GM12872 (cell line): ENCODE measurements around the gene ASXL2.

ENCODE experiments used
- TF ChIP-seq, protein P1 (sequence below): IDR thresholded peaks from 3 replicates; pipeline ENCODE4 v1.5.1; 2011; ENCODE audit warnings: low read depth, mild to moderate bottlenecking, low read length, moderate library complexity; ENCODE audit not compliant: insufficient read depth

The ASXL2 gene

DNA sequence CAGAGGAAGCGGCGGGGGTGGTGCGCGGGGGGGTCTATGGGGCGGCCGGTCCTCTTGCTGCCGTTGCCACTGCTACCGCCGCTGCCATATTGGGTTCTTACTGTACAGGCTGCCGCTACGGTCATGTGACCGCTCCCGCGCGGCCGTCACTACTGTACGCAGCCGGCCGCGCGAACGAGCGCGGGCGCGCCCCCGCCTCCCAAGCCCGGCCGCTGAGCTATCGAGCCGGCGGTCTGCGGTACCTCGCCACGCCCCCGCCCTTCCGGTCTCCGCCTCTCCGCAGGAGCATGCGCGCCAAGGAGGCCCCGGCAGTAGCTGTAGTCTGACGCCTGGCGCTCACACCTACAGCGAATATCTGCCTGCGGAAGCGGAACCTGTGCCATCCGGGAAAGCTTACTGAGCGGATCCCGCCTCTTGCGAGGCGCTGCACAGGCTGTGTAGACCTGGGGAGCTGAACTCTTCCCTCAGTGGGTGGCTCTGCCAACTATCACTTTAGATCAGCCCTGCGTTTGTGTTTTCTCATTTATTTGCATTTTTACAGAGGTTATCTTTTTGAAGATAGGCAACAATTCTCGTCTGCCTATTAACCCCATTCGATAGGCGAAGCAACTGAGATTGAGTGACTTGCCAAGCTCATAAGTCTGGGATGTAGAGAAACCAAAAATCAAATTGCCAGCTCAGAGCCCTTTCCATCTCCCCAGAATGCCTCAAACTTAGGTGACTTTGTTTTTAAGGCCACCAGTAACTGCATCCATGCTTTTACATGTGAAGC, at the start of gene ASXL2:
TSS of gene ASXL2 (minus strand) at position 127 of the 772 bp plus-strand sequence. CDS start 265 bp downstream, outside the sequence.
- TF ChIP-seq, protein P1, sequence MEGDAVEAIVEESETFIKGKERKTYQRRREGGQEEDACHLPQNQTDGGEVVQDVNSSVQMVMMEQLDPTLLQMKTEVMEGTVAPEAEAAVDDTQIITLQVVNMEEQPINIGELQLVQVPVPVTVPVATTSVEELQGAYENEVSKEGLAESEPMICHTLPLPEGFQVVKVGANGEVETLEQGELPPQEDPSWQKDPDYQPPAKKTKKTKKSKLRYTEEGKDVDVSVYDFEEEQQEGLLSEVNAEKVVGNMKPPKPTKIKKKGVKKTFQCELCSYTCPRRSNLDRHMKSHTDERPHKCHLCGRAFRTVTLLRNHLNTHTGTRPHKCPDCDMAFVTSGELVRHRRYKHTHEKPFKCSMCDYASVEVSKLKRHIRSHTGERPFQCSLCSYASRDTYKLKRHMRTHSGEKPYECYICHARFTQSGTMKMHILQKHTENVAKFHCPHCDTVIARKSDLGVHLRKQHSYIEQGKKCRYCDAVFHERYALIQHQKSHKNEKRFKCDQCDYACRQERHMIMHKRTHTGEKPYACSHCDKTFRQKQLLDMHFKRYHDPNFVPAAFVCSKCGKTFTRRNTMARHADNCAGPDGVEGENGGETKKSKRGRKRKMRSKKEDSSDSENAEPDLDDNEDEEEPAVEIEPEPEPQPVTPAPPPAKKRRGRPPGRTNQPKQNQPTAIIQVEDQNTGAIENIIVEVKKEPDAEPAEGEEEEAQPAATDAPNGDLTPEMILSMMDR = no peak

DNA sequence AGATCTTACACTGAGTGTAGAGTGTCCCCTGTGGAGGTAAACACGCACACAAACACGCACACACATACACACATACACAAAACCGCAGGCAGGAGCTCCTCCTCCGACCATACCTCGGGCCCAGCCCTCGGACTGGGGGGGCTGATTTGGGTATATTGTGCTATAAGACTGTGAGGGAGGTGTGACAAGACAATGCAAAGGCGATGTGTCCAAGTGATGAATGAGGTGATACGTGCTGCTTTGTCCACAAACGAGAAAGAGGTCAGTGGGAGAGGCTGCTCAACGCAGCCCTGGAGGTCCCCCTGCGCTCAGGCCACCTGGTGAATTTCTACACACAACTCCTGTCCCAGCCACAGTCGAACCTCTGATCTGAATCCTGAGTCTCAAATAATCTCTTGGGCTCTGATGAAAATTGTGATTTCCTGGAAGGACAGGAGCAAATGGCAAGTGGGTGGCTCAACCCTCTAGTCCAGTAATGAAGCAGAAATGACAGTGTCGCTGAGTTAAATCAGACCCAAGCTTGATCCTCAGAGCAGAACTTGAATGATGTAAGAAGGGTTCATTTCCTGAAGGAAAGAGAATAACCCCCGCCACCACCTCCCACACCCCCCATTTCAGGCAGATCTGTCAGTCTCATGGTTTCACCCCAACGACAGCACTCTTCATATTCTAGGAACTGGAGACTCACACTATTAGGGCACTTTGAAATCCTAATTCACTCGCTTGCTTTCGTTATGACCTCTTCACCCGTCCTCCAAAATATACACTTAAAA, 48.9 kb upstream of the ASXL2 start:
- TF ChIP-seq, protein P1 = no peak

DNA sequence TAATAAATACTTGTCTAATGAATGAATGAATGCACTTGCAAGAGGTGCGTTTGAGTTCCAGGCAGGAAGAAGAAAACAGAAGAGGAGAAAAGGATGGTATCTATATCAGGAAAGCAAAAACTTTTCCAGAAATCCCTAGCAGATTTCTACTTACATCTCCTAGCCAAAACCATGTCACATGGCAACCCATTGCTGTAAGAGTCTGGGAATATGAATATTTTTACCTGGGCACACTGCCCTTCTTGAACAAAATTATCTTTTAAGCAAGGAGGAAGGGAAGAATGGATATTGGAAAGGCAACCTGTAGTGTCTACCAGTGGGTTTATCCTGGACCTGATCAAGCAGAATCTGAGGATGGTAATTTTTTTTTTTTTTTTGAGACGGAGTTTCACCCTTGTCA, 44.2 kb upstream of the ASXL2 start:
- TF ChIP-seq, protein P1 = no peak

DNA sequence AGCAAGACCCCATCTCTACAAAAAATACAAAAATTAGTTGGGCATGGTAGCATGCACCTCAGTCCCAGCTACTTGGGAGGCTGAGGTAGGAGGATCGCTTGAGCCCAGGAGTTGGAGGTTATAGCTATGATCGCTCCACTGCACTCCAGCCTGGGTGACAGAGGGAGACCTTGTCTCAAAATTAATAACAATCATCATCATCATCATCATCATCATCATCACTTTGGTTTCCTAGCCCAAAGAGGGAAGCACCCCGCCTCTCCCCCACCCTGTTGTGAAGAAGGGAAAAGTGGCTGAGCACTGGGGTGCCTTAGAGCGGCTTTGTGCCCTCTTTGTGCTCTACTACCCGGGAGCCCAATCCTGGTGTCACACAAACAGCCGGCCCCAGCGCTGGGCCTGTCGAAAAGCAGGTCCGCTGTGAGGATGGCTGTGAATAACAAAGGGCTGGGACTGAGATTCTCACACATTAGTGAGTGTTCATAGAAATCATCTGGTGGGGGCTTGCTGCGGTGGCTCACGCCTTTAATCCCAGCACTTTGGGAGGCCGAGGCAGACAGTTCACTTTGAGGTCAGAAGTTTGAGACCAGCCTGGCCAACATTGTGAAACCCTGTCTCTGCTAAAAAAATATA, 42.6 kb upstream of the ASXL2 start:
- TF ChIP-seq, protein P1 = no peak

DNA sequence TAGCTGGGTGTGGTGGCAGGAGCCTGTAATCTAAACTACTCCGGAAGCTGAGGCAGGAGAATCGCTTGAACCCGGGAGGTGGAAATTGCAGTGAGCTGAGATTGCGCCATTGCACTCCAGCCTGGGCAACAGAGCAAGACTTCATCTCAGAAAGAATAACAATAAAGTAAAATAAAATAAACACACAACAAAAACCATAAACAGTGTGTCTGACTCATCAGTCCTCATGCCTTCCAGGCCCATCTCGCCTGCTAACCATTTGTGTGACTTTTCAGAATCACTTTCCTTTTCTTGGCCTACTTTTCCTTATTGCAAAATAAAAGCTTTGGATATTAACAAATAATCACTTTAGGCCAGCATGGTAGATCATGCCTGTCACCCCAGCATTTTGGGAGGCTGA, 42.0 kb upstream of the ASXL2 start:
- TF ChIP-seq, protein P1 = no peak

DNA sequence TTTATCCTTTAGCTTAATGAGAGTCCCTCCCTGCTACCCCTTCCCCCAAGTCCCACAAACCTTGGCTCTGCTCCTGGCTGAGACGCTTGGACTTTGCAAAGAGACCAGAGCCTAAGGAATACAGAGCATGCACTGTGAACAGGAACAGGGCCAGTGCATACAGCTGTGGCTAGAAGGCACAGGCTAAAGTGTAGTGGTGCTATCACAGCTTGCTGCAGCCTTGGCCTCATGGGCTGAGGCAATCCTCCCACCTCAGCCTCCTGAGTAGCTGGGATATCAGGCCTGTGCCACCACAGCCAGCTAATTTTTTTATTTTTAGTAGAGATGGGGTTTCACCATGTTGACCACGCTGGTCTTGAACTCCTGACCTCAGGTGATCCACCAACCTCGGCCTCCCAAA, 39.5 kb upstream of the ASXL2 start:
- TF ChIP-seq, protein P1 = no peak
